ENCODE results near the gene AUTS2.

DNA sequence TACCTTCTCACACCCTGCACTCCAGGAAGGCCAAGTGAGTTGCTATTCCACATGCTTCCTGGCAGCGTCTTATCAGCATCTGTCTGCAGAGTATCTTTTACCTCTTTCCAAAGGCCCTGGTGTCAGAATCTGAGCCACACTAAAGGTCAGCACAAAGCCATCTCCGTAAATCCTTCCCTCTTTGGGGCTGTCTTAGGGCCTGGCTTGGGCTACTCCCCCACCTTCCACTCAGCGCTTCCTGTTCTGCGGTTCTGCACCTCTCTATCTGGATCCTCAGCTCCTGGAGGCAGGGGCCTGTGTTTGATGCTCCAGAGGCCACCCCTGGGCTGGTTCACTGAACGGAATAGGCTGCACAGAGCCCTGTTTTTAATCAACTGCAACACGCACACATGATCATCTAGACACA lies 1198.8 kb downstream of the AUTS2 start:
- TF ChIP-seq, protein P1, sequence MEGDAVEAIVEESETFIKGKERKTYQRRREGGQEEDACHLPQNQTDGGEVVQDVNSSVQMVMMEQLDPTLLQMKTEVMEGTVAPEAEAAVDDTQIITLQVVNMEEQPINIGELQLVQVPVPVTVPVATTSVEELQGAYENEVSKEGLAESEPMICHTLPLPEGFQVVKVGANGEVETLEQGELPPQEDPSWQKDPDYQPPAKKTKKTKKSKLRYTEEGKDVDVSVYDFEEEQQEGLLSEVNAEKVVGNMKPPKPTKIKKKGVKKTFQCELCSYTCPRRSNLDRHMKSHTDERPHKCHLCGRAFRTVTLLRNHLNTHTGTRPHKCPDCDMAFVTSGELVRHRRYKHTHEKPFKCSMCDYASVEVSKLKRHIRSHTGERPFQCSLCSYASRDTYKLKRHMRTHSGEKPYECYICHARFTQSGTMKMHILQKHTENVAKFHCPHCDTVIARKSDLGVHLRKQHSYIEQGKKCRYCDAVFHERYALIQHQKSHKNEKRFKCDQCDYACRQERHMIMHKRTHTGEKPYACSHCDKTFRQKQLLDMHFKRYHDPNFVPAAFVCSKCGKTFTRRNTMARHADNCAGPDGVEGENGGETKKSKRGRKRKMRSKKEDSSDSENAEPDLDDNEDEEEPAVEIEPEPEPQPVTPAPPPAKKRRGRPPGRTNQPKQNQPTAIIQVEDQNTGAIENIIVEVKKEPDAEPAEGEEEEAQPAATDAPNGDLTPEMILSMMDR (IDR thresholded peaks at IDR 0.05; ENCODE audit: poor library complexity, severe bottlenecking), result no peak
- no peak for TF ChIP-seq EZH2 (IDR thresholded peaks at IDR 0.05; ENCODE audit: borderline replicate concordance, insufficient read depth, low read length, poor library complexity, severe bottlenecking)
